CD4-positive, alpha-beta memory T cell (primary cell): Measurements from ENCODE around the gene MPI. TPM values are rescaled to one million over a fixed set of nuclear protein-coding genes. Genes with fewer than 3 reads are reported as not detected.

Experiments used
- CTCF ChIA-PET: fragments of 350-600 bp; sonication (Branson Sonifier 250); formaldehyde crosslinking; loops from one replicate; lab custom pipeline; 2021; ENCODE audit warnings: inconsistent platforms; ENCODE audit not compliant: partially characterized antibody; lab: Charles Lee
- POLR2A ChIA-PET: fragments of 350-600 bp; sonication (Branson Sonifier 250); formaldehyde crosslinking; loops from one replicate; lab custom pipeline; 2021; ENCODE audit not compliant: partially characterized antibody; lab: Charles Lee
- DNase-seq, 5 donors: peaks; one replicate each; pipeline versions ENCODE4 v3.0.0 to v3.0.0-alpha.2; 2020 to 2022; ENCODE audit warnings: mixed read lengths in 1 of 5
- H3K27ac ChIP-seq: one replicate; pipeline ENCODE4 v1.7.0; 2013; ENCODE audit warnings: low read depth, low read length
- H3K27me3 ChIP-seq: 2 replicates; pipeline ENCODE4 v1.7.0; 2013; ENCODE audit warnings: mild to moderate bottlenecking, low read length, moderate library complexity; ENCODE audit not compliant: insufficient read depth
- H3K36me3 ChIP-seq: 2 replicates; pipeline ENCODE4 v1.7.0; 2013; ENCODE audit warnings: mild to moderate bottlenecking, low read length, moderate library complexity; ENCODE audit not compliant: insufficient read depth
- H3K4me1 ChIP-seq: 2 replicates; pipeline ENCODE4 v1.7.0; 2013; ENCODE audit warnings: mild to moderate bottlenecking, low read length, moderate library complexity; ENCODE audit not compliant: insufficient read depth
- H3K4me3 ChIP-seq, 2 donors: one replicate each; pipeline ENCODE4 v1.7.0; 2013; ENCODE audit warnings: low read length in 2 of 2, mild to moderate bottlenecking in 1 of 2
- H3K9me3 ChIP-seq, 2 donors: one replicate each; pipeline ENCODE4 v1.7.0; 2013; ENCODE audit warnings: low read length in 2 of 2, control low read depth in 1 of 2; ENCODE audit not compliant: control insufficient read depth in 1 of 2
- H3K27ac Mint-ChIP-seq, 7 donors: one replicate each; pipeline ENCODE4 v1.8.0; 2020 to 2021; ENCODE audit warnings: mixed read lengths in 7 of 7, mild to moderate bottlenecking in 6 of 7, inconsistent platforms in 3 of 7, moderate library complexity in 3 of 7
- H3K27me3 Mint-ChIP-seq, 2 donors: one replicate each; pipeline ENCODE4 v1.8.0; 2020 to 2021; ENCODE audit warnings: mixed read lengths in 2 of 2
- H3K36me3 Mint-ChIP-seq, 2 donors: one replicate each; pipeline ENCODE4 v1.8.0; 2020 to 2021; ENCODE audit warnings: mixed read lengths in 2 of 2, inconsistent platforms in 1 of 2, mild to moderate bottlenecking in 1 of 2
- H3K4me1 Mint-ChIP-seq, 4 donors: one replicate each; pipeline ENCODE4 v1.8.0; 2020 to 2021; ENCODE audit warnings: mixed read lengths in 4 of 4, mild to moderate bottlenecking in 1 of 4
- H3K4me3 Mint-ChIP-seq, 8 donors: one replicate each; pipeline ENCODE4 v1.8.0; 2020 to 2021; ENCODE audit warnings: mixed read lengths in 8 of 8, mild to moderate bottlenecking in 7 of 8, moderate library complexity in 6 of 8, inconsistent platforms in 3 of 8
- H3K9me3 Mint-ChIP-seq, 8 donors: one replicate each; pipeline ENCODE4 v1.8.0; 2020 to 2021; ENCODE audit warnings: mixed read lengths in 8 of 8, mild to moderate bottlenecking in 5 of 8, inconsistent platforms in 3 of 8, moderate library complexity in 1 of 8
- intact Hi-C: fragments of 100-400 bp; cut with micrococcal nuclease; formaldehyde crosslinking; loops from one replicate; pipeline ENCODE4 v1.15.1; 2023
- polyA plus RNA-seq, 2 donors: library from polyadenylated mRNA; unstranded; fragments of 300-500 nt; fragmentation: Illumina TruSeq; gene quantifications; one replicate each; pipeline ENCODE4 v1.2.3, GENCODE V29; 2021
- total RNA-seq, 2 experiments: library from RNA; stranded (reverse); gene quantifications; one replicate each; pipeline ENCODE4 v1.2.3, GENCODE V29; 2021

The MPI gene
- 10 to 100 TPM; 70.4 to 73.1 TPM for total RNA-seq
- 10 to 100 TPM; 63.0 to 66.2 TPM for polyA plus RNA-seq

GRCh38 chr15:74889883-74890664 lies at the start of gene MPI:
Gene MPI, plus strand, starts transcription at chr15:74890042. Its CDS starts 32 bp downstream, at chr15:74890074.
- peak within 1 kb of the TSS; percentile 78 for H3K27ac ChIP-seq
- no peaks in the 10 kb centered on the region for H3K9me3 ChIP-seq
- no peaks in the 10 kb centered on the region for H3K27me3 ChIP-seq
- Mint-ChIP-seq H3K4me1 (peaks cover 30 to 54% (median 42%) of the 10 kb centered on the region in 4 donors), H3K36me3 (peaks cover 11 to 21% of the 10 kb centered on the region in 2 donors), H3K4me3 (peak within 1 kb of the TSS; percentile 87 to 97 (median 94)), H3K27me3 (no peaks in the 10 kb centered on the region), H3K27ac (peak within 1 kb of the TSS; percentile 80 to 97 (median 94)), H3K9me3 (no peaks in the 10 kb centered on the region)
- peak within 1 kb of the TSS; percentile 94 to 99 for H3K4me3 ChIP-seq
- DNase-seq = peak; percentile 78 to 86 (median 79)
- intact Hi-C loops = loop anchor here (1.0 to 5.0 kb wide), 4 partner anchors 16 to 47 kb away; partner anchors contain the start of genes COX5A, FAM219B, SCAMP2 and ULK3
- no peaks in the 10 kb centered on the region for H3K36me3 ChIP-seq
- CTCF ChIA-PET = interaction anchor here (0.9 to 2.9 kb wide), 4 partner anchors 12 to 53 kb away, joined by 3 to 15 read pairs (median 4); no protein-coding TSS in a partner anchor
- H3K4me1 ChIP-seq = peaks cover 58% of the 10 kb centered on the region
- POLR2A ChIA-PET = interaction anchor here (0.6 to 10.7 kb wide), 15 partner anchors 7 to 128 kb away, joined by 3 to 155 read pairs (median 3); partner anchors contain the start of genes FAM219B and SCAMP2

GRCh38 chr15:74840851-74841775 lies 48.7 kb upstream of the MPI start:
- peaks cover 2% of the 10 kb centered on the region for H3K36me3 ChIP-seq
- H3K4me3 ChIP-seq = no peak overlapping the region
- no peaks in the 10 kb centered on the region for H3K9me3 ChIP-seq
- no peaks in the 10 kb centered on the region for H3K27me3 Mint-ChIP-seq
- peaks cover 49% of the 10 kb centered on the region for H3K4me1 ChIP-seq
- H3K36me3 Mint-ChIP-seq = peaks cover 4 to 39% of the 10 kb centered on the region in 2 donors
- peak overlapping the region; percentile 33 to 91 (median 76) for H3K4me3 Mint-ChIP-seq
- H3K27ac Mint-ChIP-seq = peak overlapping the region in 6 of 7 donors; percentile 68 to 93 (median 82)
- no peak for DNase-seq
- no peaks in the 10 kb centered on the region for H3K9me3 Mint-ChIP-seq
- ChIA-PET POLR2A (interaction anchor here (1.1 to 7.9 kb wide), 8 partner anchors 29 to 225 kb away, joined by 3 to 106 read pairs (median 17); partner anchors contain the start of genes CLK3, FAM219B, MPI and SCAMP2), CTCF (interaction anchor here (1.0 to 7.3 kb wide), 7 partner anchors 9 to 72 kb away, joined by 3 to 136 read pairs (median 9); partner anchors contain the start of gene FAM219B)
- no peak overlapping the region for H3K27ac ChIP-seq
- no peaks in the 10 kb centered on the region for H3K27me3 ChIP-seq
- peaks cover 35 to 52% (median 41%) of the 10 kb centered on the region in 4 donors for H3K4me1 Mint-ChIP-seq
- intact Hi-C loops = loop anchor here (5.0 kb wide), 1 partner anchor 209 kb away; no protein-coding TSS in a partner anchor

- H3K36me3 ChIP-seq = no peaks in the 10 kb centered on the region
- no peaks in the 10 kb centered on the region for H3K27me3 ChIP-seq
- no peaks in the 10 kb centered on the region for H3K9me3 Mint-ChIP-seq
- POLR2A ChIA-PET = interaction anchor here (0.8 to 7.9 kb wide), 12 partner anchors 28 to 226 kb away, joined by 3 to 106 read pairs (median 8); partner anchors contain the start of genes CLK3, COX5A, FAM219B and SCAMP2
- peak overlapping the region in 6 of 7 donors; percentile 77 to 93 (median 85) for H3K27ac Mint-ChIP-seq
- peak overlapping the region in 1 of 2 donors; percentile 83 for H3K4me3 ChIP-seq
- intact Hi-C loops = loop anchor here (2.0 to 5.0 kb wide), 3 partner anchors 55 to 210 kb away; no protein-coding TSS in a partner anchor
- H3K4me3 Mint-ChIP-seq = peak overlapping the region; percentile 87 to 92 (median 90)
- H3K36me3 Mint-ChIP-seq = peaks cover 6 to 34% of the 10 kb centered on the region in 2 donors
- peaks cover 52% of the 10 kb centered on the region for H3K4me1 ChIP-seq
- H3K9me3 ChIP-seq = no peaks in the 10 kb centered on the region
- H3K27me3 Mint-ChIP-seq = no peaks in the 10 kb centered on the region
- H3K27ac ChIP-seq = peak overlapping the region; percentile 69
- CTCF ChIA-PET = interaction anchor here (1.0 to 7.3 kb wide), 10 partner anchors 28 to 108 kb away, joined by 3 to 136 read pairs (median 10); partner anchors contain the start of gene FAM219B
- DNase-seq = no peak
- H3K4me1 Mint-ChIP-seq = peaks cover 37 to 57% (median 45%) of the 10 kb centered on the region in 4 donors
These were observed 47.9 kb upstream of the MPI start for GRCh38 chr15:74841891-74842373.

- H3K36me3 Mint-ChIP-seq = peaks cover 9 to 36% of the 10 kb centered on the region in 2 donors
- H3K4me3 ChIP-seq = peak within 1 kb of the TSS; percentile 81 to 83
- H3K4me3 Mint-ChIP-seq = peak within 1 kb of the TSS; percentile 87 to 92 (median 91)
- peak within 1 kb of the TSS; percentile 77 for H3K27ac ChIP-seq
- H3K9me3 Mint-ChIP-seq = no peaks in the 10 kb centered on the region
- H3K4me1 Mint-ChIP-seq = peaks cover 37 to 57% (median 46%) of the 10 kb centered on the region in 4 donors
- H3K27ac Mint-ChIP-seq = peak within 1 kb of the TSS; percentile 91 to 97 (median 93)
- POLR2A ChIA-PET = interaction anchor here (0.6 to 7.9 kb wide), 17 partner anchors 13 to 227 kb away, joined by 3 to 106 read pairs (median 4); partner anchors contain the start of genes CLK3, COX5A, FAM219B and SCAMP2
- intact Hi-C loops = loop anchor here (1.0 to 5.0 kb wide), 5 partner anchors 47 to 211 kb away; partner anchors contain the start of genes COX5A and MPI
- no peaks in the 10 kb centered on the region for H3K9me3 ChIP-seq
- DNase-seq = peak; percentile 92 to 94 (median 93)
- H3K4me1 ChIP-seq = peaks cover 52% of the 10 kb centered on the region
- no peaks in the 10 kb centered on the region for H3K27me3 Mint-ChIP-seq
- CTCF ChIA-PET = interaction anchor here (1.0 to 7.3 kb wide), 13 partner anchors 27 to 223 kb away, joined by 3 to 136 read pairs (median 4); partner anchors contain the start of gene FAM219B
- no peaks in the 10 kb centered on the region for H3K27me3 ChIP-seq
- peaks cover 7% of the 10 kb centered on the region for H3K36me3 ChIP-seq
These were observed 47.0 kb upstream of the MPI start, which contains the start of gene ULK3 for GRCh38 chr15:74842581-74843444. Gene ULK3, minus strand, starts transcription at chr15:74843156. Its CDS starts 51 bp downstream, at chr15:74843105.

- H3K9me3 ChIP-seq = no peaks in the 10 kb centered on the region
- no peaks in the 10 kb centered on the region for H3K27me3 ChIP-seq
- POLR2A ChIA-PET = interaction anchor here (0.6 to 7.9 kb wide), 17 partner anchors 13 to 228 kb away, joined by 3 to 106 read pairs (median 10); partner anchors contain the start of genes CLK3, COX5A, CSK and FAM219B
- peaks cover 14% of the 10 kb centered on the region for H3K36me3 ChIP-seq
- Mint-ChIP-seq H3K36me3 (peaks cover 13 to 40% of the 10 kb centered on the region in 2 donors), H3K9me3 (no peaks in the 10 kb centered on the region), H3K4me3 (peak overlapping the region; percentile 77 to 92 (median 86)), H3K27ac (peak overlapping the region; percentile 90 to 97 (median 93)), H3K27me3 (no peaks in the 10 kb centered on the region), H3K4me1 (peaks cover 37 to 57% (median 46%) of the 10 kb centered on the region in 4 donors)
- peak overlapping the region; percentile 77 for H3K27ac ChIP-seq
- H3K4me1 ChIP-seq = peaks cover 52% of the 10 kb centered on the region
- CTCF ChIA-PET = interaction anchor here (1.0 to 7.3 kb wide), 11 partner anchors 27 to 224 kb away, joined by 3 to 136 read pairs (median 7); partner anchors contain the start of genes COX5A and FAM219B
- intact Hi-C loops = loop anchor here (1.0 to 5.0 kb wide), 5 partner anchors 47 to 211 kb away; partner anchors contain the start of genes COX5A and MPI
- DNase-seq = no peak
- peak overlapping the region; percentile 30 to 83 for H3K4me3 ChIP-seq
These were observed 46.4 kb upstream of the MPI start for GRCh38 chr15:74843445-74843828.
